Left renal pelvis (tissue), 4 donors: Measurements from ENCODE around the gene ALLC. TPM values are rescaled to one million over a fixed set of nuclear protein-coding genes. Genes with fewer than 3 reads are reported as not detected.

Experiments
- DNase-seq, 4 donors: peaks; one replicate each; pipeline ENCODE4 v3.0.0-alpha.2; 2013; ENCODE audit warnings: low read depth in 4 of 4, low spot score in 3 of 4
- polyA plus RNA-seq, 4 donors: library from polyadenylated mRNA; unstranded; fragments of 120-200 nt; gene quantifications; one replicate each; pipeline ENCODE4 v1.2.1, GENCODE V29; 2013; ENCODE audit not compliant: insufficient read length in 4 of 4

ALLC gene
- polyA plus RNA-seq, 4 donors, result 0.68 TPM; not detected in 3

DNA sequence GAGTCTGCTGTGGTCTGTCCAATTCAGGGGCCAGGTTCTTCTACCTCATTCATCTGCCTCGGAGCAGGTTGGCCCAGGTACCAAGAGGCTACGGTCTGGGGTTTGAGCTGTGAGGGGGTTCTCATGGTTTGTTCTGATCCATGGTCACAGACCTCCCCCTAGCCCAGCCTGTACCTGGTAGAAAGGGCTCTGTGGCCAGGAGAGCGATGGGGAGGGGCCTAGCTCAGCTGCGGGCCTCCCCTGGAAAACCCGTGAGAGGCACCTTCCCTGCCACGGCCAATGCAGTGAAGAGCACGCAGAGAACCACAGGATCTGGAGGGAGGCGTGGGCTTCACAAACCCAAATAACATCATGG is 19.6 kb upstream of the ALLC start:
- DNase-seq, result no peak

DNA sequence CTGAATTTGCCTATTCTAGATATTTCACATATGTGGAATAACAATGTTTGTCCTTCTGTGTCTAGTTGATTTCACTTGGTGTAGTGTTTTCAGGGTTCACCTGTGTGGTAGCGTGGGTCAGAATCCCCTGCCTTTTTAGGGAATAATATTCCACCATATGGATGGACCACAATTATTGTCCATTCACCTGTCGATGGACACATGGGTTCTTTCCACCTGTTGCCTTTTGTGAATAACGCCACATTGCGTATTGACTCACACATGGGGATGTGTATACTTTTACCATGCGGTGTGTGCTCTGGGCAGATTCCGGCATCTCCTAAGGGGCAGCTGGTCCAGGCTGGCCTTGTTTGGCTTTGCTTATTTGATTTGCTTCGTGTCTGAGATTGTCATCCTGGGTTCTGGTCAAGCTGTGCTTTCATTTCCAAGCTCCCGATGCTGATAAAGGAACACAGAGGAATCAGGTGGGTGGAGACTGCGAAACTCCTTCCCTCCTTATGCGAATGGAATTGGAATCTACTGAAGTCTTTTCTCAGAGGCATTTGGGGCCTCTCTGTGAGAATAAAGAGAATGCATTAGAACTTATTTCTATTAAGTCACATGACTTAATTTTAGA is 18.9 kb upstream of the ALLC start:
- DNase-seq, result no peak

DNA sequence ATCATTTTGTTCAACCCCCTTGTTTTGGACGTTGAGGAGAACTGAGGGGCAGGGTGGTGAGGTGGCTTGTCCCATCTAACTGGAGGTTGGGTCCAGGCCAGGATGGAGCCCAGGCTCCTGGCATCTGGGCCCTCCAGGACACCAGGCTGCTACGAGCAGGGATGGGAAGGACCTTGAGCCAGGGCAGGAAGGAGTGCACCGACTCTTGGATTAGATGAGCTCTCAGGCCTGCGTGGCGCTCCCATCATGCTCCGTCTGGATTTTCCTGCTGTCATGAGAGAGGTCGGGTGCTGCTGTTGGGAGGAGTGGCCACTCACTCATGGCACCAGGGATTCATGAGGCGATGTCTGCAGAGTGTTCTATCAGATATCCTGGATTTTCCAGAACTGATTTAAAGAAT is 18.3 kb upstream of the ALLC start:
- DNase-seq, result no peak

DNA sequence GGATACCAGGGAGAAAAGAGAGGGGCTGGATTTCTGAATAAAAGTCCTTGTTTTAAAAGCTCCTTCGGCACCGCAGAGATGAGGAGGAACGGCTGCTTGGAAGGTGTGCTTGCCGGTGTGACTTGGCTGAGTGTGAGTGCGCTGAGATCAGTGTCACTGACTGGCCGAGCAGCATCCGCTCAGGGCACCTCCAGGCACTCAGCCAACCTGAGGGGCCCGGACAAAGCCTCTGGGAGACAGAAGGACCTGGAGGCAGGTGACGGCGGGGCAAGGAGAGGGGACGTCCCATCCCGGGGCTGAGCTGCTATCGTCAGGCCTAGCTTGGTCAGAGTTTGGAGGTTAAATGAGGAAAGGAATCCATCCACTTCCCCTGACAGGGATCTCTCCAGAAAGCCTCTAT is 16.8 kb upstream of the ALLC start:
- no peak for DNase-seq

DNA sequence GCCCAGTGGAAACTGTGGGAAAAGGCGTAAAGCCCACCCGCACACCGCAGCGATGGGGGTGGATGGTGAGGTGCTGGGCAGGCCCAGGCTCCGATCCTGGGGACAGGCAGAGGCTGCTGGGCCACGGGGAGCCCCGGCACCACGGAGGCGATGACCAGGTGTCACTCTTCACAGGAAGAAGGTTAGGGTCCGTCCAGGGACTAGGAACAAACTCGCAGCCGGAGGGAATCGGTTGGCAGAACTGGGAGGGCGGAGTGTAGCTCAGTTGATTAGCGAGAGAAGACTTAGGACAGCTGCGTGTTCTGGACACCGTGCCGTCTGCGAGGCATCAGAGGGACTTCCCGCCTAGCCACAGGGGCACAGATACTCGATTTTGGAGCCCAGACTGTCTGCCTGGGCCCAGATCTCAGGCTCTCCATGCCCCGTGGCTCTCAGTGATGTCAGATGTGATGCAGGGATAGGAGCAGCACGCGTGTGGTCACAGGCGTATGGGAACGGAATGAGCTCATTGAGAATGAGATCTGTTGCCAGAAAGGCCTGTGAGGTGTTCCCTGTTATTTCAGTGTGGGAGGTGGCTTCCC is 16.1 kb upstream of the ALLC start:
- no peak for DNase-seq

DNA sequence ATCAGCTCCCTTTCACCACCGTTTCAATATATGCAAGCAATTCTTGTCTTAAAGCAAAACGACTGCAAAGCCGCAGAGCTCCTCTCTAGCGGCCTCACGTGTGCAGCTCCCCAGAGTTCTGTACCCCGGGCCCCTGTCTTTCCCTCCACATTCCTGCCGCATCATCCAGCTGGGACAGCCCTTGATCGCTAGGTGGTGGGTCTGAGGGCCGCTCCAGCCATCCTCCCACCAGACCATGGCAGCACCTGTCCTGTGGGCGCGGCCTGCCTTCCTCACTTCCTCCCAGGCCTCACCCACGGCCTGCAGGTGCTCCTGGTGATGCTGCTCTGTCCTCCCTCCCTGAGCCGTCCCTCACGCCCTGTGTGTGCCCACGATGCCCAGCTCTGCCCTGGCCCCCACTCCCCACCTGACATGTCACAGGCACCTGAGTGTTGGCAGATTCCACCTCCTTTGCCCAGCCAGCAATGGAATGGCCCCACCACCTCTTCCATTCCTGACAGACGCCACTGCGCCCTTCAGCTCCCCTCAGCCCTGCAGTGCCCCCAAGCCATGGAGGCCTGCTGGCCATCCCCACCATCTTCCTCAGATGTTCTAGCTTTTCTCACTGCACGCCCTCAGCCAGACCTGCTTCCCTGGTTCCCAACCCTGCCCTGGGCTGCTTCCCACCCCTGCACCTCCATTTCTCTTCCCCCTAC is 15.3 kb upstream of the ALLC start:
- DNase-seq, result no peak

DNA sequence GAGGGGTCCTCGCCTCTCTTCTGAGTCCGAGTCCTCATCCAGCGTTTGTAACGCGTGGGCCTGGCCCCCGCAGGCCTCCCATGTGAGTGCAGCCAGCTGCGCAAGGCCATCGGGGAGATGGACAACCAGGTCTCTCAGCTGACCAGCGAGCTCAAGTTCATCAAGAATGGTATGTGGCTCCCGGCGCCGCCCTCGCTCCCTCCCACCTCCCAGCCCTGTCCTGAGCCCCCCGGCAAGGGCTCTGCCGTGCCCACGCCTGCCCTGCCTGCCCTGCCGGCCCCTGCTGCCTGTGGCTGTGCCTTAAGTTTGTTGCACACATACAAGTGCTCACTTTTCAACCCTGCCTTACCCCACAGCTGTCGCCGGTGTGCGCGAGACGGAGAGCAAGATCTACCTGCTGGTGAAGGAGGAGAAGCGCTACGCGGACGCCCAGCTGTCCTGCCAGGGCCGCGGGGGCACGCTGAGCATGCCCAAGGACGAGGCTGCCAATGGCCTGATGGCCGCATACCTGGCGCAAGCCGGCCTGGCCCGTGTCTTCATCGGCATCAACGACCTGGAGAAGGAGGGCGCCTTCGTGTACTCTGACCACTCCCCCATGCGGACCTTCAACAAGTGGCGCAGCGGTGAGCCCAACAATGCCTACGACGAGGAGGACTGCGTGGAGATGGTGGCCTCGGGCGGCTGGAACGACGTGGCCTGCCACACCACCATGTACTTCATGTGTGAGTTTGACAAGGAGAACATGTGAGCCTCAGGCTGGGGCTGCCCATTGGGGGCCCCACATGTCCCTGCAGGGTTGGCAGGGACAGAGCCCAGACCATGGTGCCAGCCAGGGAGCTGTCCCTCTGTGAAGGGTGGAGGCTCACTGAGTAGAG is 14.4 kb upstream of the ALLC start:
- no peak for DNase-seq

DNA sequence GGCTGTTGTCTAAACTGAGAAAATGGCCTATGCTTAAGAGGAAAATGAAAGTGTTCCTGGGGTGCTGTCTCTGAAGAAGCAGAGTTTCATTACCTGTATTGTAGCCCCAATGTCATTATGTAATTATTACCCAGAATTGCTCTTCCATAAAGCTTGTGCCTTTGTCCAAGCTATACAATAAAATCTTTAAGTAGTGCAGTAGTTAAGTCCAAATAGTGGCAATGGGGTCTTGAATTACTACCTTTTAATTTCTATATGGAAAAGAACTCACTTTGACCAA is 13.8 kb upstream of the ALLC start:
- no peak for DNase-seq

DNA sequence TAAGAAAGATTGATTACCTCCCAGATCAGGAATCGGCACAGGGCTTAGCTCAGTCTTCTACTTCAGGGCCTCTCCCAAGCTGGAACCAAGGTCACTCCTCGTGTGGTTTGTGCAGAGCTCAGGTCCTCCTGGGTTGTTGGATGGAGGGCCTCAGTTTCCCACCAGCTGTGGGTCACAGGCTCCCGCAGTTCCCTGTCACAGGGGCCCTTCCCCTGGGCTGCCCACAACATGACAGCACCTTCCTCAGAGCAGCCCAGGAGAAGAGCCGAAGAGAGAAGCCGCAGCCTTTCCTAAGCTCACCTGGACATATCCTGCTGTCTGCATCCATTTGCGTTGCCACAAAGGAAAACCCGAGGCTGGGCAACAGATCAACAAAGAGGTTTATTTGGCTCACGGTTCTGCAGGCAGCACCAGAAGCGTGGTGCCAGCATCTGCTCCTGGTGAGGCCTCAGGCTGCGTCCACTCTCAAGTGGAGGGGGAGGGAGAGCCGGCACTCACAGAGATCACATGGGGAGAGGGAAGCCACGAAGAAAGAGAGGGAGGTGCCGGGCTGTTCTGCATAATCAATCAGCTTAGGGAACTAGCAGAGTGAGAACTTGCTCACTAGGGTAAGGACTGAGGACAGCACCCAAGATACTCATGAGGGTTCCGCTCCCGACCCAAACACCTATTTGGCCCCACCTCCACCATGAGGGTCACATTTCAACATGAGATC is 13.0 kb upstream of the ALLC start:
- no peak for DNase-seq

DNA sequence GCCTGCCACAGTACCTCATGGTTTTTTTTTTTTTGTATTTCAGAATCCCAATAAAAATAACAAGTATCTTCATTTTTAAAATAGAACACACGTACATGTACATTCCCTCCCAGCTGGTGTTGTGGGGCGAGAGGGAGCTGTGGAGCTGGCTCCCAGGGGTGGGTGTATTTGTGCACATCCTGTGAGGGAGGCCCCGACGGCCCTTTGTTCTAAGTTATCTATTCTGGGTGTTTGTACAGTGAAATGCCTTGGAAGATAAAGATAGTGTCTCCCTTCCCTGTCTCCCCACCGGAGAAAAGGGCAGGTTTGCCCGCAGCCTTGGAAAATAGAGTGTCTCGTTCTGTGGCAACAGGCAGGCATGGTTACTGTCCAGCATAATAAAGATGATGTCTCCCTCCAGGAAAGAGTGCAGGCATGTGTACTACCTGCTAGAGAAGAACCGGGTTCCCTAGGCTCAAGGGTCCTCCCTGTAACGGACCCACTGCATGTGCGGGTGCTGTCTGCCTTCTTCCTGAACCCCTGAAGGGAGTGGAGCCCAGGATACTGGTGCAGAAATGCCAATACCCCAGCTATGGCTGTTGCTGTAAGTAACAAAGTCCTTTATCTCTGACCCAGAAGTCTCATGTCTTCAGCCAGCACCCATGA is 12.1 kb upstream of the ALLC start:
- DNase-seq, result no peak

DNA sequence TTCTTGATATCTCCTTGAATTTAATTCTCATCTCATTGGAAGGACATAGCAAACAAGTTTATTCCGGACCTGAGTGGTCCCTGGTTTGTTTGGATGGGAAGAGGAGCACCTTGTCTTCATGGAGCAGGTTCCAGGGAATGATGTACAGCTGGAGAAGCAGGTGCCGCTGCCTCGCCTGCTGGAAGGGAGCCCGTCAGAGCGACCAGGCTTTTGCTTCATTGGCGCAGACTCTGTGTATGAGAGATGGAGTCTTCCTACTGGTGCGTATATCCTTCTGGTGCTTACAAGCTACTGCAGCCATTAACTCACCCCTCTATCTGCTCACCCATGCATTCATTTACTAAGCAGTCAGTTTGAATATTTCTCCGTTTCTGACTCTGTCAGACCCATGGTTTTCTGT is 11.6 kb upstream of the ALLC start:
- DNase-seq, result no peak

DNA sequence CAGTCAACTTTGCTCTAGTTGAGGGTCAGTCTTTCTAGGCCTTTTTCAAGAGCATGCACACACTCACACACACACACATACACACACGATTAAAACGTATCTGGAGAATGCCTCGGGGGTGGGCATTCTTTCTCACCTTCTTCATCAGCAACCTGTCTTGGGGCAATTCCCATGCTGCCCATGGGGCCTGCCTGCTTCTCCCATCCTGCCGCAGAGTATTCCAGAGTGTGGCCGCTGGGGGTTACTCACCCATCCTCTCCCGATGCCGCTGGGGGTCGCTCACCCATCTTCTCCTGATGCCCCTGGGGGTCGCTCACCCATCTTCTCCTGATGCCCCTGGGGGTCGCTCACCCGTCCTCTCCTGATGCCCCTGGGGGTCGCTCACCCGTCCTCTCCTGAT is 10.8 kb upstream of the ALLC start:
- no peak for DNase-seq

DNA sequence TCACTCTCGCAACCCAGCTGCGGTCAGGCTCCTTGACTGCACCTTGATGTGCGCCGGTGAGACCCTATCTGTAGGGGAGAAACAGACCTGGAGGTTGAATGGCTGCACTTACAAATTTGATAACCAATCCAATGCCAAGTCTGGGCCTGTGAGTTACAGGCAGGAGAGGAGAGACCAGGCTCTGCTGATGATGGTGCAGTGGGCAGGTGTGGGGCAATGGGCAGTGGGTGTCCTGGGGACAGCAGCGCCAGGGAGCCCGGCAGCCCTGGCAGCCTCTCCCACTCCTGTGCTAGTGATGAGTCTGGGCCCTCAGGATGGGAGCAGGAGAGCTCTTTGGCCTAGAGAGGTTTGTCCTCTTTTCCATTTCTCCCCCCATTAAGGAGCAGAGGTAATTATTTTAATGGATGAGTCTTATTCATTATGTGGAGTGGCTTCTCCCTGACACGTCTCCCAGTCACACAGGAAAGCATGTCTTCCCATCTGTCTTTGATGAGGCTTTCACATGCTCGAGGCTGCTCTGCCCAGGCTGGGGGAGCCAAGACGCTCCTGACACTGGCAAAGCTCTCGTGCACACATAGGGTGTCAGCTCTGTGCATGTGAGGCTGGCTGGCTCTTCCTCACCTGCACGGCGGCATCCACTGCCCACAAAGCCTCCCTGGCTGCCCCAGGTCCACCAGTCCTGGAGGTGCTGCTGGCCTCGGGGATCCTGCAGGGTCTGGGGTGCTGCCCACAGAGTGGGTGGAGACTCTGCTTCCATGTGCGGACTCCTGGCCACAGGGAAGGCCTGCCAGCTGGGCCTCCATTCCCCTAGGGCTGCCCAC is 10.0 kb upstream of the ALLC start:
- no peak for DNase-seq

DNA sequence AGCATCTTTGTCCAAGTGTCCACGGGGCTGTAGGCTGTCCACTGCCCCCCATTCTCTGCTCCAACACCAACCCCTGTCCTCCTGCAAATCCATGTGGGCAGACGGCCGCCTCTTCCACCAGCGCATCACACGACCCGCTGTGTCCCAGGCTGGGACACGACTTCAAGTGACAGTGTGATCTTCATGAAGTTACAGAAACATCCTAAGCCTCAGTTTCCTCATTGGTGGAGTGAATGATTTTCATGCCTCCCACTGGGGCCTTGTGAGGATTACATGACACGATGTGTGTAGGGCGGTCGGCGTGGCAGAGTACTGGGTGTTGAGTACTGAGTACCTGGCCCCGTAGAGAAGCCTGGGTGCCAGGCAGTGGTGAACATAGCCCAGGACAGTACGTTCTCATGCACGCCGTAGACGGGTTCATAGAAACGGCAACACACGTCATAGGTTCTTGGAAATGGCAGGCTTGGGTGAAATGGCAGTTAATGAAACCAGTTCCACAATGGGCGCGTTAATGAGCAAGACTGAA is 9.3 kb upstream of the ALLC start:
- no peak for DNase-seq

DNA sequence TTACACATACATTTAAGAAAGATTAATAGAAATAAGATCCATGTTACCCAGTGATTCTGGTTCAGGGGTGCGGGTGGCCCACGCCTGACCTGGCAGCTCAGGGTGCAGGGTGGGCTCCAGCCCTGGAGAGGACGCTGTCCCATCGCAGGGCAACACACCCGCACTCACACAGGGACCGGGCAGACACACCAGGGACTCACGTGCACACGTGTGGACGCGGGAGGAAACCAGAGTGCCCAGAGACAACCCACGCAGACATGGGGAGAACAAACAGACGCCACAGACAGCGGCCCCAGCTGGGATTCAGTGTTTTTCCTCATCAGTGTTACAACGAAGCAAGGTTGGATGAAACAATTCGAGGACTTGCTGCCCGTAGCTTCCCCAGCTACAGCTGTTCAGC is 8.4 kb upstream of the ALLC start:
- no peak for DNase-seq

DNA sequence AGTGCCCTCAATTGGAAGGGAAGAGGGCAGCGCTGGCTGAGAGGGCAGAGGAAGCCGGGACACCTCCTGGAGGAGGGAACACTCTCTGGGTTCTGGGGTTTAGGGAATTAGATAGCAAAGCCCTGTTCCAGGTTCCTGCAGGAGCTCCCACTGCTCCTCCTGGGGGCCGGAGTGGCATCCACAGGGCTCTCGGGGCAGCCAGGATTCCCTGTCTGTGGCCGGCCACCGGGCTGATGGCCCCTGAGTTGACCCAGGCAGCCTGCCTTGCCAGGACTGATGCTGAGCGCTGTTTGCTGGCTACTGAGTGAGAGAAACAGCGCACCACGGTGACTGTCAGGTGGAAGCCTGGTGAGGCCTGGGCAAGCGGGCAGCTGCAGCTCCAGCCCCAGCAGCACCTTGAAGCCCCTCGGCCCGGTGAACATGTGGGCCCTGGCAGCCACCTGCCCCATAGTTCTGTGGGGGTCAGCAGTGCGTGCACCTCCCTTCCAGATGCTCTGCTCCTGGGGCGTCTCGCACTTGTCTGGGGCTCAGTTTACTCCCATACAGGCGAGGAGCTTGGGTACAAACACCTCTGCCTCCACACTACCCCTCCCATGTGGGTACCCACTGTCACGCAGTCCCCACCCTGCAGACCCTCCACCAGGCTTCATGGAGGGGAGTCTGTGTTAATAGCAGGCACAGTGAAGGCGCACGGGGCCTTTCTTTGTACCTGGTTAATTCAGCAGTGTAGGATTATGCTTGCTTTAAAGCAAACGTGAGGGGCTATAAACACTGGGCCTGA is 7.7 kb upstream of the ALLC start:
- DNase-seq, result no peak

DNA sequence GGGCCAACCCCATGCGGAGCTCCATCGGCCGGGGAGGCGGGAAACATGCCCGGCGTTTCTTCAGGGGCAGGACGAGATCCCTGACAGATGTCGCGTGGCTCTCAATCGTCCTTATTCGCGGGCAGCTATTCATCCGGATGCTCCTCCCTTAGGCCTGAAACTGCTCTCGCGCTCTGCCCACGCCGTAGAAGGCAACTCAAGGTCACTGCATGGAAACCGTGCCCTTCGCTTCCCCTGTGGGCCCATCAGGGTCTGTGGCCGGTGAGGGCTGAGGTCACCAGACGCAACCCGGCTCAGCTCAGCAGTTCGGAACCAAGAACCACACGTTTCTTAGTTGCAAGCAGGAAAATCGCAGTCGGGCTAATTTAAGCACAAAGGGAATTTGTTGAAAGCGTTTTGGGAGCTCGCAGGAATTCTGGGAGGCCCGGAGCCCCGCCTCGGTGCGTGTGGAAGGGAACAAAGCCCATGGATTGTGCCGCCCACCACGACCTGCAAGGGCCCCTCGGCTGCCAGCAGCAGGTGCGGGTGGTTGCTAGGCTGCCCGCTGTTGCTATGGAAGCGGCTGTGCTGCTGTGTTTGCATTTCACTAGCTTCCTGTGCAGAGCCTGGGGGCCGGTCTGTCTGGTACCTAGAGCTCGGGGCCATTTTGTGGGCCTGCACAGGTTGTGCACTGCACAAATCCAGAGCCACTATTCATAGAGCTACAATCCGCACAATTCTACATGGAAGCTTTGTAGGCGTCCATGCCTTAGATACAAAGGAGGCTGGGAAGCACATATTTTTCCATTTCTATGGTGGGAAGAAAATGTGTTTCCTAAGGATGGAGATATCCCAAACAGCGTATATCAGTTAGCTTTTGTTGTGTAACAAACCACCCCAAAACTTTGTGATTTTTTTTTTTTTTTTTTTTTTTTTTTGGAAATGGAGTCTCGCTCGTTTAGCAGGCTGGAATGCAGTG is 6.0 kb upstream of the ALLC start:
- DNase-seq, result peak in 2 of 4 donors; percentile 45 to 68
